H1 (cell line): ENCODE measurements around the gene PRR12. TPM values are rescaled to one million over a fixed set of nuclear protein-coding genes. Genes with fewer than 3 reads are reported as not detected.

Experiments used
- CTBP2 ChIP-seq: IDR thresholded peaks from 2 replicates; pipeline ENCODE4 v1.7.0; 2011; ENCODE audit warnings: borderline replicate concordance, mild to moderate bottlenecking, moderate library complexity, mixed read lengths, low read length; ENCODE audit not compliant: insufficient read depth, insufficient read length
- CTCF ChIP-seq, 3 experiments: IDR thresholded peaks; 1 replicate in 2 of 3; 2 replicates in 1 of 3; pipeline versions ENCODE4 v1.5.1 to v1.6.1; 2011; ENCODE audit warnings: low read length in 3 of 3, mild to moderate bottlenecking in 3 of 3, inconsistent platforms in 2 of 3, low read depth in 1 of 3, moderate library complexity in 1 of 3; ENCODE audit not compliant: insufficient read depth in 1 of 3; ENCODE audit errors: control extremely low read depth in 1 of 3
- HDAC6 ChIP-seq: IDR thresholded peaks from one replicate; pipeline ENCODE4 v1.7.1; 2012; ENCODE audit warnings: low read depth, mild to moderate bottlenecking, inconsistent platforms, low read length, moderate library complexity
- SAP30 ChIP-seq: fragments of 300-600 bp; sonication (generic); IDR thresholded peaks from 2 replicates; pipeline ENCODE4 v1.7.1; 2012; ENCODE audit warnings: low read length, moderate library complexity, mild to moderate bottlenecking, inconsistent platforms; ENCODE audit not compliant: insufficient read depth, insufficient replicate concordance
- SP4 ChIP-seq: IDR thresholded peaks from 2 replicates; pipeline ENCODE4 v1.6.1; 2012; ENCODE audit warnings: low read length, inconsistent platforms
- TAF1 ChIP-seq: IDR thresholded peaks from 2 replicates; pipeline ENCODE4 v1.6.1; 2011; ENCODE audit warnings: mild to moderate bottlenecking, low read depth, low read length
- polyA plus RNA-seq, 7 experiments: library from polyadenylated mRNA; depleted of rRNA in 3 of 7; stranded (reverse) in 5 of 7; unstranded in 2 of 7; fragments of >200 nt in 5 of 7; fragments of 200-250 nt in 2 of 7; gene quantifications; 1 replicate in 5 of 7; 2 replicates in 1 of 7; 4 replicates in 1 of 7; pipeline versions ENCODE4 v1.2.1 to v1.2.3, GENCODE V29; 2011 to 2013; ENCODE audit warnings: missing spikeins in 2 of 7, mixed read lengths in 2 of 7
- total RNA-seq: library from RNA; stranded (reverse); fragmentation: NEBNext Ultra II Directional; extraction: Animal tissue kit (Norgen Biotek cat#: 25700); gene quantifications from 2 replicates; pipeline ENCODE4 v1.2.1, GENCODE V29; 2021
- TF ChIP-seq, protein P1 (sequence below): fragments of 300-600 bp; sonication (generic); IDR thresholded peaks from 2 replicates; pipeline ENCODE4 v1.7.1; 2012; ENCODE audit warnings: low read length, moderate library complexity, mild to moderate bottlenecking, inconsistent platforms; ENCODE audit not compliant: insufficient replicate concordance

PRR12 gene
- total and polyA plus RNA-seq, 2 of the 8 experiments (the other 6 are each of a cell fraction or from before 2014, with no cell fraction given), result 2.5 to 59.4 TPM

GRCh38 chr19:49591731-49592485, 926 bp downstream of the PRR12 start (continued):
- TF ChIP-seq, protein P1, sequence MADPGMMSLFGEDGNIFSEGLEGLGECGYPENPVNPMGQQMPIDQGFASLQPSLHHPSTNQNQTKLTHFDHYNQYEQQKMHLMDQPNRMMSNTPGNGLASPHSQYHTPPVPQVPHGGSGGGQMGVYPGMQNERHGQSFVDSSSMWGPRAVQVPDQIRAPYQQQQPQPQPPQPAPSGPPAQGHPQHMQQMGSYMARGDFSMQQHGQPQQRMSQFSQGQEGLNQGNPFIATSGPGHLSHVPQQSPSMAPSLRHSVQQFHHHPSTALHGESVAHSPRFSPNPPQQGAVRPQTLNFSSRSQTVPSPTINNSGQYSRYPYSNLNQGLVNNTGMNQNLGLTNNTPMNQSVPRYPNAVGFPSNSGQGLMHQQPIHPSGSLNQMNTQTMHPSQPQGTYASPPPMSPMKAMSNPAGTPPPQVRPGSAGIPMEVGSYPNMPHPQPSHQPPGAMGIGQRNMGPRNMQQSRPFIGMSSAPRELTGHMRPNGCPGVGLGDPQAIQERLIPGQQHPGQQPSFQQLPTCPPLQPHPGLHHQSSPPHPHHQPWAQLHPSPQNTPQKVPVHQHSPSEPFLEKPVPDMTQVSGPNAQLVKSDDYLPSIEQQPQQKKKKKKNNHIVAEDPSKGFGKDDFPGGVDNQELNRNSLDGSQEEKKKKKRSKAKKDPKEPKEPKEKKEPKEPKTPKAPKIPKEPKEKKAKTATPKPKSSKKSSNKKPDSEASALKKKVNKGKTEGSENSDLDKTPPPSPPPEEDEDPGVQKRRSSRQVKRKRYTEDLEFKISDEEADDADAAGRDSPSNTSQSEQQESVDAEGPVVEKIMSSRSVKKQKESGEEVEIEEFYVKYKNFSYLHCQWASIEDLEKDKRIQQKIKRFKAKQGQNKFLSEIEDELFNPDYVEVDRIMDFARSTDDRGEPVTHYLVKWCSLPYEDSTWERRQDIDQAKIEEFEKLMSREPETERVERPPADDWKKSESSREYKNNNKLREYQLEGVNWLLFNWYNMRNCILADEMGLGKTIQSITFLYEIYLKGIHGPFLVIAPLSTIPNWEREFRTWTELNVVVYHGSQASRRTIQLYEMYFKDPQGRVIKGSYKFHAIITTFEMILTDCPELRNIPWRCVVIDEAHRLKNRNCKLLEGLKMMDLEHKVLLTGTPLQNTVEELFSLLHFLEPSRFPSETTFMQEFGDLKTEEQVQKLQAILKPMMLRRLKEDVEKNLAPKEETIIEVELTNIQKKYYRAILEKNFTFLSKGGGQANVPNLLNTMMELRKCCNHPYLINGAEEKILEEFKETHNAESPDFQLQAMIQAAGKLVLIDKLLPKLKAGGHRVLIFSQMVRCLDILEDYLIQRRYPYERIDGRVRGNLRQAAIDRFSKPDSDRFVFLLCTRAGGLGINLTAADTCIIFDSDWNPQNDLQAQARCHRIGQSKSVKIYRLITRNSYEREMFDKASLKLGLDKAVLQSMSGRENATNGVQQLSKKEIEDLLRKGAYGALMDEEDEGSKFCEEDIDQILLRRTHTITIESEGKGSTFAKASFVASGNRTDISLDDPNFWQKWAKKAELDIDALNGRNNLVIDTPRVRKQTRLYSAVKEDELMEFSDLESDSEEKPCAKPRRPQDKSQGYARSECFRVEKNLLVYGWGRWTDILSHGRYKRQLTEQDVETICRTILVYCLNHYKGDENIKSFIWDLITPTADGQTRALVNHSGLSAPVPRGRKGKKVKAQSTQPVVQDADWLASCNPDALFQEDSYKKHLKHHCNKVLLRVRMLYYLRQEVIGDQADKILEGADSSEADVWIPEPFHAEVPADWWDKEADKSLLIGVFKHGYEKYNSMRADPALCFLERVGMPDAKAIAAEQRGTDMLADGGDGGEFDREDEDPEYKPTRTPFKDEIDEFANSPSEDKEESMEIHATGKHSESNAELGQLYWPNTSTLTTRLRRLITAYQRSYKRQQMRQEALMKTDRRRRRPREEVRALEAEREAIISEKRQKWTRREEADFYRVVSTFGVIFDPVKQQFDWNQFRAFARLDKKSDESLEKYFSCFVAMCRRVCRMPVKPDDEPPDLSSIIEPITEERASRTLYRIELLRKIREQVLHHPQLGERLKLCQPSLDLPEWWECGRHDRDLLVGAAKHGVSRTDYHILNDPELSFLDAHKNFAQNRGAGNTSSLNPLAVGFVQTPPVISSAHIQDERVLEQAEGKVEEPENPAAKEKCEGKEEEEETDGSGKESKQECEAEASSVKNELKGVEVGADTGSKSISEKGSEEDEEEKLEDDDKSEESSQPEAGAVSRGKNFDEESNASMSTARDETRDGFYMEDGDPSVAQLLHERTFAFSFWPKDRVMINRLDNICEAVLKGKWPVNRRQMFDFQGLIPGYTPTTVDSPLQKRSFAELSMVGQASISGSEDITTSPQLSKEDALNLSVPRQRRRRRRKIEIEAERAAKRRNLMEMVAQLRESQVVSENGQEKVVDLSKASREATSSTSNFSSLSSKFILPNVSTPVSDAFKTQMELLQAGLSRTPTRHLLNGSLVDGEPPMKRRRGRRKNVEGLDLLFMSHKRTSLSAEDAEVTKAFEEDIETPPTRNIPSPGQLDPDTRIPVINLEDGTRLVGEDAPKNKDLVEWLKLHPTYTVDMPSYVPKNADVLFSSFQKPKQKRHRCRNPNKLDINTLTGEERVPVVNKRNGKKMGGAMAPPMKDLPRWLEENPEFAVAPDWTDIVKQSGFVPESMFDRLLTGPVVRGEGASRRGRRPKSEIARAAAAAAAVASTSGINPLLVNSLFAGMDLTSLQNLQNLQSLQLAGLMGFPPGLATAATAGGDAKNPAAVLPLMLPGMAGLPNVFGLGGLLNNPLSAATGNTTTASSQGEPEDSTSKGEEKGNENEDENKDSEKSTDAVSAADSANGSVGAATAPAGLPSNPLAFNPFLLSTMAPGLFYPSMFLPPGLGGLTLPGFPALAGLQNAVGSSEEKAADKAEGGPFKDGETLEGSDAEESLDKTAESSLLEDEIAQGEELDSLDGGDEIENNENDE, result no peak
- TF ChIP-seq HDAC6, result no peak
- no peak for TF ChIP-seq CTCF (IDR thresholded peaks at IDR 0.05; ENCODE audit: control extremely low read depth in 1 of 3, insufficient read depth in 1 of 3, low read depth in 1 of 3, low read length in 3 of 3)
- no peak; the same call in 1 of the 2 replicates for TF ChIP-seq TAF1
- TF ChIP-seq SAP30, result peak; percentile 14
- TF ChIP-seq SP4, result 0 out of 2 replicates have a peak, but pooled peaks have one; percentile 43
- no peak for TF ChIP-seq CTBP2
